ENCODE data around the gene TCHHL1. TPM values are rescaled to one million over a fixed set of nuclear protein-coding genes. Genes with fewer than 3 reads are reported as not detected.

The TCHHL1 gene
- total and polyA plus RNA-seq, 9 of the 15 experiments (the other 6 are each of a cell fraction or from before 2014, with no cell fraction given), result not detected

- no peak for TF ChIP-seq ZBTB43 (CRISPR knock-in tag; IDR thresholded peaks at IDR 0.05)
- TF ChIP-seq SUPT5H (IDR thresholded peaks at IDR 0.05), result peak; percentile 88
- TF ChIP-seq CCAR2 (IDR thresholded peaks at IDR 0.05; ENCODE audit: low read depth, low read length), result no peak
- TF ChIP-seq ZNF395 (CRISPR knock-in tag; IDR thresholded peaks at IDR 0.05), result no peak
- TF ChIP-seq ZNF12 (CRISPR knock-in tag; IDR thresholded peaks at IDR 0.05), result no peak
- TF ChIP-seq RCOR1 (IDR thresholded peaks at IDR 0.05; ENCODE audit: borderline replicate concordance in 1 of 2, low read depth in 2 of 2, low read length in 2 of 2), result peak in 1 of 2 experiments; percentile 38; a peak in 1 of 4 replicates
- no peak for TF ChIP-seq ZNF431 (CRISPR knock-in tag; IDR thresholded peaks at IDR 0.05)
- TF ChIP-seq BDP1 (IDR thresholded peaks at IDR 0.05; ENCODE audit: insufficient read depth, insufficient read length), result no peak
- TF ChIP-seq ZBTB17 (CRISPR knock-in tag; IDR thresholded peaks at IDR 0.05), result 0 out of 2 replicates have a peak, but pooled peaks have one; percentile 16
- no peak; the same call in 1 of the 2 replicates for TF ChIP-seq ZEB2 (IDR thresholded peaks at IDR 0.05)
- TF ChIP-seq ZNF224 (CRISPR knock-in tag; IDR thresholded peaks at IDR 0.05), result no peak
- no peak for TF ChIP-seq NFATC3 (IDR thresholded peaks at IDR 0.05)
- TF ChIP-seq SRF (CRISPR knock-in tag; IDR thresholded peaks at IDR 0.05), result peak in 1 of 2 experiments; percentile 56; a peak in 1 of 4 replicates
- TF ChIP-seq IFI16 (CRISPR knock-in tag; IDR thresholded peaks at IDR 0.05), result no peak
- TF ChIP-seq TFAM (CRISPR knock-in tag; conservative IDR thresholded peaks at IDR 0.05), result no peak
- TF ChIP-seq ZFP1 (CRISPR knock-in tag; IDR thresholded peaks at IDR 0.05), result no peak
- TF ChIP-seq ZBTB5 (IDR thresholded peaks at IDR 0.05), result peak; percentile 95
- TF ChIP-seq ZNF551 (CRISPR knock-in tag; IDR thresholded peaks at IDR 0.05), result no peak
- TF ChIP-seq ZNF174 (CRISPR knock-in tag; IDR thresholded peaks at IDR 0.05), result no peak
- TF ChIP-seq MTA1 (IDR thresholded peaks at IDR 0.05; ENCODE audit: borderline replicate concordance), result 0 out of 2 replicates have a peak, but pooled peaks have one; percentile 69
- TF ChIP-seq ZNF143 (CRISPR knock-in tag; IDR thresholded peaks at IDR 0.05), result no peak
- peak; percentile 93 for TF ChIP-seq CTBP1 (IDR thresholded peaks at IDR 0.05; ENCODE audit: borderline replicate concordance)
- no peak for TF ChIP-seq ZNF445 (CRISPR knock-in tag; IDR thresholded peaks at IDR 0.05; ENCODE audit: low read depth)
- TF ChIP-seq MEF2A (IDR thresholded peaks at IDR 0.05; ENCODE audit: control insufficient read depth, low read depth, low read length), result 0 out of 2 replicates have a peak, but pooled peaks have one; percentile 21
- TF ChIP-seq ESRRA (IDR thresholded peaks at IDR 0.05; ENCODE audit: borderline replicate concordance, low read depth), result peak; percentile 34; the same call in 1 of the 2 replicates
- TF ChIP-seq COPS2 (conservative IDR thresholded peaks at IDR 0.05), result no peak
Measured at GRCh38 chr1:152047730-152048415, 41.0 kb downstream of the TCHHL1 start (continued).
